Stimulated activated CD4-positive, alpha-beta T cell treated with anti-CD3 and anti-CD28 coated beads, Interleukin-2, amount 100 ng/mL, for 4 hours (primary cell): ENCODE data around the gene KIAA0232.

Experiments
- DNase-seq: peaks from one replicate; pipeline ENCODE4 v3.0.0-alpha.2; 2020; ENCODE audit warnings: low read depth

The KIAA0232 gene, protein sequence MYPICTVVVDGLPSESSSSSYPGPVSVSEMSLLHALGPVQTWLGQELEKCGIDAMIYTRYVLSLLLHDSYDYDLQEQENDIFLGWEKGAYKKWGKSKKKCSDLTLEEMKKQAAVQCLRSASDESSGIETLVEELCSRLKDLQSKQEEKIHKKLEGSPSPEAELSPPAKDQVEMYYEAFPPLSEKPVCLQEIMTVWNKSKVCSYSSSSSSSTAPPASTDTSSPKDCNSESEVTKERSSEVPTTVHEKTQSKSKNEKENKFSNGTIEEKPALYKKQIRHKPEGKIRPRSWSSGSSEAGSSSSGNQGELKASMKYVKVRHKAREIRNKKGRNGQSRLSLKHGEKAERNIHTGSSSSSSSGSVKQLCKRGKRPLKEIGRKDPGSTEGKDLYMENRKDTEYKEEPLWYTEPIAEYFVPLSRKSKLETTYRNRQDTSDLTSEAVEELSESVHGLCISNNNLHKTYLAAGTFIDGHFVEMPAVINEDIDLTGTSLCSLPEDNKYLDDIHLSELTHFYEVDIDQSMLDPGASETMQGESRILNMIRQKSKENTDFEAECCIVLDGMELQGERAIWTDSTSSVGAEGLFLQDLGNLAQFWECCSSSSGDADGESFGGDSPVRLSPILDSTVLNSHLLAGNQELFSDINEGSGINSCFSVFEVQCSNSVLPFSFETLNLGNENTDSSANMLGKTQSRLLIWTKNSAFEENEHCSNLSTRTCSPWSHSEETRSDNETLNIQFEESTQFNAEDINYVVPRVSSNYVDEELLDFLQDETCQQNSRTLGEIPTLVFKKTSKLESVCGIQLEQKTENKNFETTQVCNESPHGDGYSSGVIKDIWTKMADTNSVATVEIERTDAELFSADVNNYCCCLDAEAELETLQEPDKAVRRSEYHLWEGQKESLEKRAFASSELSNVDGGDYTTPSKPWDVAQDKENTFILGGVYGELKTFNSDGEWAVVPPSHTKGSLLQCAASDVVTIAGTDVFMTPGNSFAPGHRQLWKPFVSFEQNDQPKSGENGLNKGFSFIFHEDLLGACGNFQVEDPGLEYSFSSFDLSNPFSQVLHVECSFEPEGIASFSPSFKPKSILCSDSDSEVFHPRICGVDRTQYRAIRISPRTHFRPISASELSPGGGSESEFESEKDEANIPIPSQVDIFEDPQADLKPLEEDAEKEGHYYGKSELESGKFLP (N-terminal part only)

GRCh38 chr4:6782147-6782845 is at the start of gene KIAA0232:
Gene KIAA0232, plus strand, starts transcription at chr4:6782727. Its CDS starts 41,727 bp downstream, at chr4:6824454.
- peak; percentile 85 for DNase-seq

GRCh38 chr4:6733358-6734164 is 49.0 kb upstream of the KIAA0232 start:
- no peak for DNase-seq

- no peak for DNase-seq
These were observed 48.3 kb upstream of the KIAA0232 start for GRCh38 chr4:6734165-6734786.

GRCh38 chr4:6739920-6740319 is 42.6 kb upstream of the KIAA0232 start:
- DNase-seq = no peak

GRCh38 chr4:6740347-6740746 is 42.2 kb upstream of the KIAA0232 start:
- DNase-seq = no peak

DNA sequence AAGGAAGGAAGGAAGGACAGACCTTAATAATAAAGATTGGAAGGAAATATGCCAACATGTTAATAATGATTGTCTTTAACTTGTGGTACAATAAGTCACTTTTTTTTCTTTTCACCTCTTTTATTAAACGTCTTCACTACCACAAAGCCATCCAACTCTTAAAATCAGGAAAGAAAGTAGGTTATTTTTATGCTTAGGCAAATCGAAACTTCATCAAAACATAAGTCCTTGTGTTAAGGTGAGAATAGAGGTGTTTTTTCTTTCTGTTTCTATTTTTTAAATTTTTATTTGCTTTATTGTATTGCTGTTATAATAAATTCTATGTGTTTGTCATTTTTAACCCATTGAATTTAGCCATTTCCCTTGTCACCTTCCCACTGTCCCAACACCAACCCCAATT is 40.0 kb upstream of the KIAA0232 start:
- no peak for DNase-seq

DNA sequence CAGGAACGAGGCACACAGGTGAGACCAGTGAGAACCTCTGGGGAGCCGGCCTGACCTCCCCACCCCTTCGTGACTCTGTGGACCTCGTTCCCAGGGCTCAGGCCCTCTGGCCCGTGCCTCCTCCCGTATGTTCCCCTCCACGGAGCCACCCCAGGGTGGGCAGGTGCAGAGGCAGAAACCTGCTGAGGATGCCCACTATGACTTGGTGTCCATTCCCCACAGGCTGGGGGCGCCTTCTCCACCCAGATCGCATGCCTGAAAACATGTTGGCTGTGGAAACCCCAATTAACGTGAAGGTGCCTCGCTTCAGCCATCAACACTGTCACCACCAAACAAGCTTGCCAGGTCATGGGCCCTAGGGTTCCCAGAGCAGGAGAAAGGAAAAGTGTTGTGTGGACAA is 39.5 kb upstream of the KIAA0232 start:
- DNase-seq = no peak

DNA sequence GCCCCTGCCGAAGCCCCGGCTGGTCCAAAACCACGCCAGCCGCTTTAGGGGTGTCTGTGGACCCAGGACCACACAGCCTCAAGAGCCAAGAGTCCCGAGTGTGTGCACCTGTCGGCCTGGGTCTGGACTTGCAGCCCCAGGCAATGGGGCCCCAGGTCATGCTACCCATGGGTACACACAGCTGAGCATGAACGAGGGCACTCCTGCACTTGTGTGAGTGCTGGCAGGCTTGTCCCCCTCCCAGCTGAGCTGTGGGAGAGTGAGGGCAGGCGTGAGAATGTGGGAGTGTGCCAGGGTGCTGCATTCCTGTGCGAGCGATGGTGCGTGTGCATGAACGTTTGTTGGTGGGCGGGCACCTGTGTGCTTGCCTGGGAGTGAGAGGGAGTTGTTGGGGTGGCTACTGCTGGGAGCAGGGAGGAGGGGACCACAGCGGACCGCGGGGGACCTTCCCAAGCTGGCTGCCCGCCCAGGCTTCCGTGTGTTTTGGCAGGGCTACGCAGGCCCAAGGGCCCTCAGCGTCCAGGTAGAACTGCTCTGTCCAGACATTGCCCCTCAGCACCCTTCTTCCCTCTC is 35.7 kb upstream of the KIAA0232 start:
- DNase-seq = no peak

DNA sequence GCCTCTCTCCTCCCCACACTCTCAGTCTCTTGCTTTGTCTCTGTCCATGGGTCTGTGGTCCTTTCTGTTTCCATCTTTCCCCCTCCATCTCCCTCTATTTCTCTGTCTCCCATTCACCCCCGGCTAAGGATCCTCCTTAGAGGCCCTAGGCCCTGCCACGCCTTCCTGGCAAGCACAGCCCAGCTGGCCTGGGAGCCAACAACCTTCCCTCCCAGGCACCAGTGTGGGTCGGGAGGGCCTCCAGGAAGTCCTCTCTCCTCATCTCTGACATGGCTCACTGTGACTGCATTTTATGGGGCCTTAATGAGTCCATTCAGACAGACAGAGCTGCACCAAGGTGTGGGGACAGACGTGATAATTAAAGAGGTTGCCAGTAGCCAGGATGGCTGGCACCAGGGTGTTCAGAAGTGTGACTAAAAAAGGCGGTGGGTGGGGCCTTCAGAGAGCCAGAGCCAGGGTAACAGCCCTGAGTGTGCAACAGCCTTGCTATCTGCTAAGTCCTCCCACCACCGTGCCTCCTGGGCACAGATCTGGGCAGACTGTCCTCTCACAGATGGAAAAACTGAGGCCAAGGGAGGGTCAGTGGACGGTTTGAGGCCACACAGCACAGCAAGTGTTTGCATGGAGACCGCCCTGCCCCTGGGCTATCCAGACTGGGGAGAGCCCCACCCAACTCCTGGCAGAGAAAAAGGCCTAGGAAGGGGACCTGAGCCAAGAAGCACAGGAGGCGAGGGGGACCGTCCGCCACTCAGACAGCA is 35.1 kb upstream of the KIAA0232 start:
- no peak for DNase-seq

GRCh38 chr4:6748286-6748685 is 34.2 kb upstream of the KIAA0232 start:
- DNase-seq = no peak

DNA sequence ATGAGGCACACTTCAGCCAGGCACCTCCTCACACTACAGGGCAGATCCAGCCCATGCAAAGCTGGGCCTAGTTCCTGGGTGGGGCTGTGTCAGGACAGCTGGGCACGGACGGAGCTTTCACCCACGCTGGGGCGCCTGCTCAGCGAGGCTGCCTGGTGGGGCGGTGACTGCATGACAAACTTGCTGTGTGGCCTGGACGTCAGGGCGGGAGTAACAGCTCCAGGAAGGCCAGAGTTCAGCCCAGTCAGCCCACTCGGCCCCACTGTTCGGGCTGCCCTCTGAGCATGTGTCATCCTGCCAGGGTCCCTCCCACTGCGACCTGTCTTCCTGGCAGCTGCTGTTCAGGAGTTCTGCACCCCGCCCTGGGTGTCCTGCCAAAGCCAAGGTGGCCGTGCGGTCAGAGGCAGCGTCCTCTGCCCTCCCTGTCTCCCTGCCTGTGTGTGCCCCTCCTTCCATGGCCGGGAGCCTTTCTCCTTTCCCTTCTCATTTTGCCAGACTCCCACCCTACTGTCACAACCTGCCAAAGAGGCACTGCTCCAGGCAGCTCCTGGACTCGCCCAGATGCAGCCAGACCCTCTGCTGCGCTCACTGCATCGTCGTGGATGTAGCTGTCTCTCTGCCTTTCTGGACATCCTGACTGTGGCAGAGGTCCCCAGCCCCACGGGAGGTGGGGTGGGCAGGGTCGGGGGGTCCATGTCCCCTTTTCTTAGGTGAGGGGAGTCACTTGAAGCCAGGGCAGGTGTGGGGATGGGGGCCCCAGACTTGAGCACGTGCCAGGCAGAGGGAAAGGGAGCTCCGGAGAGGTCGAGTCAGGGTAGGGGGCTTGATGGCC is 33.0 kb upstream of the KIAA0232 start:
- DNase-seq = no peak

- no peak for DNase-seq
These were observed 32.0 kb upstream of the KIAA0232 start for GRCh38 chr4:6750286-6751221.

DNA sequence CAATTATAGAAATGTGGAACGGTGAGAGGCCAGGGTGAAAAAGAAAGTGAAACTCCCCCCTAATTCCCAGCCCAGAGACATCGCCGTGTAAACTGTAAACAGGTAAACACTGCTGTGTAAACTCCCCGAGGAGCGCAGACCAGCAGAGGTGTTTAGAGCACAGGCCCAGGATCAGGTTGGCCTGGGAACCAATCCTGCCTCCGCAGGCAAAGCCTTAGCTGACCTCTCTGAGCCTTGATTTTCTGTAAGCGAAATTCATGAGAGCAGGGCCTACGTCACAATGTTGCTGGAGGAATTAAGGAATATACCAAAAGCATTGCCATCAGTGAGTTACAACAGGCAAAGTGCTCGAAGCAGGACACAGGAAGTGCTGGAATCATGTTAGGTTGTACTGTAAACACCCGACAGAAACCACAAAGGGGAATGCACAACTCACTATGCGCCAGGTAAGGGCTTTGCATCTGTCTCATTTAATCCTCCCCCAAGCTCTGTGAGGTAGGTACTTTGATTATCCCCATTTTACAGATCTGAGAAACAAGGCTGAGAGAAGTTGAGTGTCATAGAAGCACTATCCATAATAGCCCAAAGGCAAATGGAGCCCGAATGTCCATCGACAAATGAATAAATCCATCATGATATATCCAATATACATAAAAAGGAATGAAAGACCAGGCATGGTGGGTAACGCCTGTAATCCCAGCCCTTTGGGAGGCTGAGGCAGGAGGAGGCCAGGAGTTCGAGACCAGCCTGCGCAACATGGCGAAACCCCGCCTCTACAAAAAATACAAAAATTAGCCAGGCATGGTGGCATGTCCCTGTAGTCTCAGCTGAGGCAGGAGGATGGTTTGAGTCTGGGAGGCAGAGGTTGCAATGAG is 30.7 kb upstream of the KIAA0232 start:
- no peak for DNase-seq

DNA sequence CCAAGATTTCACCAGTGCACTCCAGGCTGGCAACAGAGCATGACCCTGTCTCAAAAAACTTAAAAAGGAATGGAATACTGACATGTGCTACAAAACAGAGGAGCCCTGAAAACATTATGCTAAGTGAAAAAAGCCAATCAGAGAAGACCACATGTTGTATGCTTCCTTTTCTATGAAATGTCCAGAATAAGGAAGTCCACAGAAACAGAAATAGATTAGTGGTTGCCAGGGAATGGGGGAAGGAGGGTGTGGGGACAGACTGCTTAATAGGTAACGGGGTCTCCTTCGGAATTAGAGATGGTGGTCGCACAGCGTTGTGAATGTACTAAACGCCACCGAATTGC is 30.1 kb upstream of the KIAA0232 start:
- DNase-seq = no peak

- no peak for DNase-seq
These were observed 29.4 kb upstream of the KIAA0232 start for GRCh38 chr4:6753103-6753560.

GRCh38 chr4:6753891-6754290 is 28.6 kb upstream of the KIAA0232 start:
- DNase-seq = no peak
